ENCODE measurements around the gene DMC1.

- TF ChIP-seq EZH2phosphoT487 (IDR thresholded peaks at IDR 0.05; ENCODE audit: low read depth) (no peak), CTCF (IDR thresholded peaks at IDR 0.05; ENCODE audit: low read depth, low read length) (no peak)
Observed at GRCh38 chr22:38494939-38495338, 75.0 kb downstream of the DMC1 start.
